Upper lobe of right lung (tissue), 1 donor: ENCODE data around the gene ADAMTS18. TPM values are rescaled to one million over a fixed set of nuclear protein-coding genes. Genes with fewer than 3 reads are reported as not detected.

Source experiments
- ATAC-seq: fragments of 200-7000 bp; cut with Tn5 transposase; one replicate; pipeline ENCODE4 v1.9.1; 2020; ENCODE audit warnings: mild to moderate bottlenecking, moderate library complexity
- DNase-seq: peaks from one replicate; pipeline ENCODE4 v3.0.0-alpha.2; 2020
- H3K27ac ChIP-seq: fragments of 200-600 bp; one replicate; pipeline ENCODE4 v1.8.0; 2022
- H3K27me3 ChIP-seq: fragments of 200-600 bp; one replicate; pipeline ENCODE4 v1.8.0; 2022; ENCODE audit warnings: mild to moderate bottlenecking
- H3K36me3 ChIP-seq: fragments of 200-600 bp; one replicate; pipeline ENCODE4 v1.8.0; 2022
- H3K4me1 ChIP-seq: fragments of 200-600 bp; one replicate; pipeline ENCODE4 v1.8.0; 2022
- H3K4me3 ChIP-seq: fragments of 200-600 bp; one replicate; pipeline ENCODE4 v1.8.0; 2022; ENCODE audit warnings: mild to moderate bottlenecking
- H3K9me3 ChIP-seq: fragments of 200-600 bp; one replicate; pipeline ENCODE4 v1.8.0; 2022
- CTCF ChIP-seq: fragments of 200-600 bp; IDR thresholded peaks from one replicate; pipeline ENCODE4 v1.8.0; 2022; ENCODE audit warnings: antibody characterized with exemption
- intact Hi-C: fragments of 100-400 bp; cut with DNase I; formaldehyde crosslinking; loops from one replicate; pipeline ENCODE4 v1.11.0; 2022
- total RNA-seq: library from RNA; stranded (reverse); fragmentation: NEBNext Ultra II Directional; extraction: Animal tissue kit (Norgen Biotek cat#: 25700); gene quantifications from one replicate; pipeline ENCODE4 v1.2.1, GENCODE V29; 2021
- donor health status: DM: no; HTN: yes; CAD: no; lungs with severe emphysema.

ADAMTS18 gene
- total RNA-seq, 1 donor from 2014 or later: 0.46 TPM

DNA sequence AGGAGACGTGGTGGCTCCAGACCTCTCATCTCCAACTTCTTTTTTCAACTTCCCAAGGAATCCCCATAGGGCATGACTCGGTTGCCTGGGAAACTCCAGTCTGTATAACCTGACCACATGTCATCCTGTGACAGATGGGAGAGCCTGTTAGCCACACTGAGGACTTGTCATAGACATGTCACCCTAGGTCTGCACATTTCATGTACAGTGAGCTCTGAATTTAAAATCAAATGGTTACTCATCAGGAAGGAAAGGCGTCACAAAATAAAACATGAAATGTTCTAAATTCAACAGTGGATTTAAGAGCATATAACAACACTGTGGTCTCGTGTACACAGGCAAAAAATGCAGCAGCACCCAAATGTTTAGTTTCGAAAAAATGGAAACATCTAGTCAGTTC is 22.2 kb upstream of the ADAMTS18 start:
- Histone ChIP-seq H3K36me3 (no peaks in the 10 kb centered on the region), H3K27me3 (no peaks in the 10 kb centered on the region), H3K27ac (no peak overlapping the region), H3K4me3 (no peak overlapping the region), H3K9me3 (no peaks in the 10 kb centered on the region), H3K4me1 (no peaks in the 10 kb centered on the region)
- no peak for DNase-seq
- intact Hi-C loops: no loop called here
- no peak for TF ChIP-seq CTCF
- ATAC-seq: no peak

- H3K27me3 ChIP-seq: no peaks in the 10 kb centered on the region
- no peak for ATAC-seq
- H3K4me3 ChIP-seq: no peak overlapping the region
- intact Hi-C loops: no loop called here
- no peak for TF ChIP-seq CTCF
- DNase-seq: no peak
- no peaks in the 10 kb centered on the region for H3K36me3 ChIP-seq
- H3K4me1 ChIP-seq: no peaks in the 10 kb centered on the region
- H3K27ac ChIP-seq: no peak overlapping the region
- H3K9me3 ChIP-seq: no peaks in the 10 kb centered on the region
Observed at GRCh38 chr16:77452243-77452642, 17.4 kb upstream of the ADAMTS18 start.

DNA sequence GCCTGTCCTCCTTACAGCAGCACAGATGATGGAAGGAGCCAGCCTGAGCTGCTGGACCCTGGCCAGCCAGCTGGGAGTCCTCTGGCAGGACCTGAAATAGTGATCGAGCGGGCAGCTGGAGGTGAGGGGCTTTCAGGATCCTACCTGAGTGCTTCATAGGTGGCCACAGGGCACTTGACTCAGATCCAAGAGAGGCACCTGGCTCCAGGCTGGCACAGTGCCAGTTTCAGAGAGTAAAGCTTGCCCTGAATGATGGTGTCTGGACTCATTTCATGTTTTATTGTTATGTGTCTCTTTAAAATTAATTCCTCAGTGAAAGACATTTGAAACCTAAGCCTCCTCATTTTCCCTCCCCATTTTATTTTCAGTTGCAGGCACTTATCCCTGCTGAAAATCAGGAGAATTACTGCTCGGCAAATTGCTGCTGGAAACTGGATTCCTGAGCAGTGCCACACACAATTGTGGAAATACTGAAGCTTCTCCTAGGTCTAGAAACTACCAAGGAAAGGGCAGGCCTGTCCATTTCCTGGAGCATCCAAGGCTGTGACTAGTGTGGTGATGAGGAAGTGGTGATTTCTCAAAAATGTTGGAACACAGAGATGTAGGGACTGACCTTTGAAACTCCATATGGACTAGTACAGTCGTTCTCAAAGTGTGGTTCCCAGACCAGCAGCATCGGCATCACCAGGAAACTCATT is 16.1 kb upstream of the ADAMTS18 start:
- no peaks in the 10 kb centered on the region for H3K4me1 ChIP-seq
- intact Hi-C loops: no loop called here
- no peaks in the 10 kb centered on the region for H3K9me3 ChIP-seq
- TF ChIP-seq CTCF: no peak
- H3K36me3 ChIP-seq: no peaks in the 10 kb centered on the region
- no peak overlapping the region for H3K4me3 ChIP-seq
- H3K27ac ChIP-seq: no peak overlapping the region
- DNase-seq: no peak
- no peak for ATAC-seq
- H3K27me3 ChIP-seq: no peaks in the 10 kb centered on the region

- Histone ChIP-seq H3K27me3 (no peaks in the 10 kb centered on the region), H3K9me3 (no peaks in the 10 kb centered on the region), H3K4me3 (no peak overlapping the region), H3K4me1 (no peaks in the 10 kb centered on the region), H3K27ac (no peak overlapping the region), H3K36me3 (no peaks in the 10 kb centered on the region)
- ATAC-seq (no peak), DNase-seq (no peak)
- intact Hi-C loops: no loop called here
- no peak for TF ChIP-seq CTCF
Observed at GRCh38 chr16:77449208-77449607, 14.4 kb upstream of the ADAMTS18 start.

DNA sequence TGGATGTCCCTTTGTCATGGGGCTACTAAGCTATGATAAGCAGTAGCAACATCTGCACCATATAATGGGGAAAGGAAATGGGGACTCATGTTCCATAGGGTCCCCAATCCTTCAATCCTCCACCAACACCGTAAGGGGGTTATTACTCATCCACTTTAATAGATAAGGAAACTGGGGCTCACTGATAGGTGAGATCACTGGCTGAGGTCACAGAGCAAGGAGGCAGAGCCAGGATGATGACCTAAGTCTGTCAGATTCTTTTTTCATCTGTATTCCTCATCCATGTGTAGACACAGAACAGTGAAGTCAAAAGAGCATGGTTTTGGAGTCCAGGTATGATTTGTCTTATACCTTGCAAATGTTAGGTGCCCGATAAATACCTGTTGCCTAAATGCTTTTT is 10.5 kb upstream of the ADAMTS18 start:
- Histone ChIP-seq H3K27me3 (no peaks in the 10 kb centered on the region), H3K4me3 (no peak overlapping the region), H3K4me1 (no peaks in the 10 kb centered on the region), H3K9me3 (no peaks in the 10 kb centered on the region), H3K36me3 (no peaks in the 10 kb centered on the region), H3K27ac (no peak overlapping the region)
- ATAC-seq (no peak), DNase-seq (no peak)
- TF ChIP-seq CTCF: no peak
- intact Hi-C loops: no loop called here

GRCh38 chr16:77444147-77444460 is 9.3 kb upstream of the ADAMTS18 start:
- intact Hi-C loops: no loop called here
- no peaks in the 10 kb centered on the region for H3K9me3 ChIP-seq
- DNase-seq: no peak
- H3K4me1 ChIP-seq: no peaks in the 10 kb centered on the region
- no peak overlapping the region for H3K4me3 ChIP-seq
- no peak for ATAC-seq
- no peak overlapping the region for H3K27ac ChIP-seq
- H3K27me3 ChIP-seq: no peaks in the 10 kb centered on the region
- TF ChIP-seq CTCF: no peak
- H3K36me3 ChIP-seq: no peaks in the 10 kb centered on the region
